ENCODE data around the gene SYNDIG1.

Gene SYNDIG1

DNA sequence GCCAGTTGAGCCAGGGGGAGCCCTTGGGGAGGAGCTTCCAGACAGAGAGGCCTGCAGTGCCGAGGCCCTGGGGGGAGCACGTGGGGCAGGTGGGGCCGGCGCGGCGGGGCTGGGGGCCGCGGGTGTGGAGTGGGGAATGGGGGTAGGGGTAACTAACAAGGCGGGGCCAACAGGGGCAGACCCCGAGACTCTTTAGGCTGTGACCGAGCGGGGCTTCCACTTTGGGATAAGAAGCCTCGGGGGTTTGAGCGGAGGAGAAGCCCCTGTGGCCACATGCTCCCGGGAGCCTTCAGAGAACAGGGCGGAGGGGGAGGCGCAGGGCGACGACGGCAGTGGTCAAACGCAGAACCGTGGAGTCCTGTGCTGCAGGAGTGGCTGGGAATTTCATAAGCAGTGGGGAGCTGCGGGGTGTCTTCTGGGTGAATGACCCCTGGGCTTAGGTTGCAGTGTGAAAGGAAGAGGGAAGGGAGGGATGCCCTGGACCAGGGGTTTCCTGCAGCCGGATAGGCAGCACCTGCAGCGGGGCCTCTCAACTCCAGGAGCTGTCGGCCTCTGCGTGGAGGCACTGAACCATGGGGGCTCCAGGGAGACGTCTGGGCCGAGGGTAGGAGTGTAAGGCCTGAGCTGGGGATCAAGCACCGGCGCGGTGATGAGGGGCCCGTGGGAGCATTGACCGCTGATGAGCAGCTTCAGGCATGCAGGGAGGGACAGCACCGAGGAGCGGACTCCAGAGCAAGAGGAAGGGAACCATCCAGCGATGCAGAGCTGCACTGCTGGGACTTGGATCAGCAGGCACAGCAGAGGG is 121.0 kb downstream of the SYNDIG1 start:
- DNase-seq (no peak), ATAC-seq (replicated peaks) (no peak)
- no peak overlapping the region for H3K4me3 Mint-ChIP-seq
- H3K27me3 Mint-ChIP-seq, result peaks cover 15 to 53% of the 10 kb centered on the region in 2 donors
- no peak overlapping the region for H3K27ac Mint-ChIP-seq
- H3K36me3 Mint-ChIP-seq (ENCODE audit: insufficient read depth), result no peaks in the 10 kb centered on the region
- no peaks in the 10 kb centered on the region for H3K4me1 Mint-ChIP-seq (ENCODE audit: low read depth in 2 of 2)
- no peaks in the 10 kb centered on the region for H3K9me3 Mint-ChIP-seq

DNA sequence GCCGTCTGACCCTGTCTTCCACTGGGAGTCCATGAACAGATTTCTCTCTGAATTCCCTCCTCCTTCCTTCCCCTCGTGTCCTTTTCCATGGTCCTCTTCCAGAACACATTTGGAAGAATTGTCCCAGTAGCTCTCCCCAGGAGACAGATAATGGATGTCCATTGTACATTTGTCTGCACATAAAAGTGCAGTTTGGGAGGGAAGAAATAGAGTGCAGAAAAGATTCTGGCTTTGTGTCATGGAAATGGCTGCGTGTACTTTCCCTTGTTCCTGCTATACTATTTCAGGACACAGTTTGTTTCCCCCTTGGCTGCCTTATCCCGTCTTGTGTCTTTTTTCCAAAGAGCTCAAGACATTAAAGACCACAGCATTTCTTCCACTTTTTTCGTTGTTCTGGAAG is 127.6 kb downstream of the SYNDIG1 start:
- H3K27me3 Mint-ChIP-seq, result peaks cover 27 to 40% of the 10 kb centered on the region in 2 donors
- no peak overlapping the region for H3K27ac Mint-ChIP-seq
- no peaks in the 10 kb centered on the region for H3K4me1 Mint-ChIP-seq (ENCODE audit: low read depth in 2 of 2)
- H3K36me3 Mint-ChIP-seq (ENCODE audit: insufficient read depth), result no peaks in the 10 kb centered on the region
- no peak overlapping the region for H3K4me3 Mint-ChIP-seq
- peaks cover 0 to 2% of the 10 kb centered on the region in 2 donors for H3K9me3 Mint-ChIP-seq
- ATAC-seq (replicated peaks) (no peak), DNase-seq (no peak)

DNA sequence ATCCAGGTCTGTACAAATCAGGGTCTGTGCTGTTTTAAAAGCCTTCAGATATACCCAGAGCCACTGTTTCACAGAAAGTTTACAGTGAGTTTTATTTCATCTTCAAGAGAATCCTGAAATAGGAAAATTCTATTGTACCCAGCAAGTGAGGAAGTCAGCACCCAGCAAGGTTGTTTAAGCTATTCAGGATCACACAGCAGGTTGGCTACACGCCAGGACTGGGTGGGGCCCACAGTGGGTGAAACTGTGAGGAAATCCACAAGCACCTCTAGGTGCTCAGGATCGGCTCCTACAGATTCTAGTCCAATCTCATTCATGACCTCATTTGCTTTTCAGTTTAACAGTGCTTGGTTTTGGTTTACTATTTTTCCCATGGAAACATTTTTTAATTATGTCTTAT is 128.9 kb downstream of the SYNDIG1 start:
- Mint-ChIP-seq H3K27ac (no peak overlapping the region), H3K4me3 (no peak overlapping the region), H3K4me1 (ENCODE audit: low read depth in 2 of 2) (no peaks in the 10 kb centered on the region), H3K27me3 (peaks cover 32 to 39% of the 10 kb centered on the region in 2 donors), H3K9me3 (peaks cover 0 to 4% of the 10 kb centered on the region in 2 donors), H3K36me3 (ENCODE audit: insufficient read depth) (no peaks in the 10 kb centered on the region)
- DNase-seq (no peak), ATAC-seq (replicated peaks) (no peak)

DNA sequence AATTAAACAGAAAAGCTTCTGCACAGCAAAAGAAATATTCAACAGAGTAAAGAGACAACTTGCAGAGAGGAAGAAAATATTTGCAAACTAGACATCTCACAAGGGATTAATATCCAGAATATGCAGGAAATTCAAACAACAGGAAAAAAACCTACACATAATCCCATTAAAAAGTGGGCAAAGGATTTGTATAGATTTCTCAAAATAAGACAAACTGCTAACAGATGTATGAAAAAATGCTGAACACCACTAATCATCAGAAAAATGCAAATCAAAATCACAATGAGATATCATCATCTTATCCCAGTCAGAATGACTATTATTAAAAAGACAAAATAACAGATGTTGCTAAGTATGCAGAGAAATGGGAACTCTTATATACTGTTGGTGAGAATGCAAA is 129.6 kb downstream of the SYNDIG1 start:
- peaks cover 34 to 43% of the 10 kb centered on the region in 2 donors for H3K27me3 Mint-ChIP-seq
- H3K27ac Mint-ChIP-seq, result no peak overlapping the region
- H3K9me3 Mint-ChIP-seq, result peaks cover 0 to 4% of the 10 kb centered on the region in 2 donors
- ATAC-seq (replicated peaks), result no peak
- DNase-seq, result no peak
- no peaks in the 10 kb centered on the region for H3K36me3 Mint-ChIP-seq (ENCODE audit: insufficient read depth)
- no peaks in the 10 kb centered on the region for H3K4me1 Mint-ChIP-seq (ENCODE audit: low read depth in 2 of 2)
- no peak overlapping the region for H3K4me3 Mint-ChIP-seq

DNA sequence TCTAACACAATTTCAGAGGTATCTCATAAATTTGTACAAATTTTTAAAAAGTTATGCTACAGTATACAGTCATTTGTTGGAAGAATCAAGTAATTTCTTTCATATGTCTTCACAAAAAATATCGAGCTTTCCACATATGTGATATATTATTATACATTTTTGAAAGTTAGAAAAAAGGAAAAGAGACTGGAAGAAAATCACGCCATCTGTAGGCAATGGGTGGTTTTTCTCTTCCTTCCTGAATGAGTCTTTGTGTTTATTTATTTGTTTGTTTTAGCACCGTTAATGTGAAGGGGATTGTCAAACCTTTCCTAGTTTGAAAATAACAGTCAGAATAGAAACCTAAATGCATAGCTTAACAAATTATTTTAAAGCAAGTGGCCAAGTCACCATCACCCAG is 130.6 kb downstream of the SYNDIG1 start:
- Mint-ChIP-seq H3K4me1 (ENCODE audit: low read depth in 2 of 2) (no peaks in the 10 kb centered on the region), H3K27ac (no peak overlapping the region), H3K27me3 (peaks cover 34 to 50% of the 10 kb centered on the region in 2 donors), H3K9me3 (peaks cover 0 to 4% of the 10 kb centered on the region in 2 donors), H3K4me3 (no peak overlapping the region), H3K36me3 (ENCODE audit: insufficient read depth) (no peaks in the 10 kb centered on the region)
- no peak for DNase-seq
- no peak for ATAC-seq (replicated peaks)

DNA sequence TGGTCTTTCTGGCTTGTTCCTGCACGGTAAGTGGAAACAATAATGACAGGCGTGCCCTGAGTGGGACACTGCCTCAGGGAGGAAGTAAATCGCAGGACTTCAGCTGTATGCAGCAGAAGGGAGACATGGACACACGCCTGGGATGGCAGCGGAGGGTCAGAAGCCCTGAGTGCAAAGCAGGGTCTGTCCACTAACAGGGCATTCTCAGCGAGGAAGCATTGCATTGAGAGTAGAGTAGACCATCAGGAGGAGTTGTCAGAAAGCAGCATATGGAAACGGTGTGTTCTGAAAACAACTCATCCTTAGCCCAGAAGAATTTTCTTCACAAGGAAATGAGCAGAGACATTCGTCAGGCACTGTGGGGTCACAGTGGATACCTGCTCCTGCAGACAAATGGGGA is 134.0 kb downstream of the SYNDIG1 start:
- Mint-ChIP-seq H3K36me3 (ENCODE audit: insufficient read depth) (no peaks in the 10 kb centered on the region), H3K27me3 (peaks cover 18 to 41% of the 10 kb centered on the region in 2 donors), H3K27ac (no peak overlapping the region), H3K4me1 (ENCODE audit: low read depth in 2 of 2) (no peaks in the 10 kb centered on the region), H3K4me3 (no peak overlapping the region), H3K9me3 (peaks cover 0 to 4% of the 10 kb centered on the region in 2 donors)
- no peak for ATAC-seq (replicated peaks)
- DNase-seq, result no peak

DNA sequence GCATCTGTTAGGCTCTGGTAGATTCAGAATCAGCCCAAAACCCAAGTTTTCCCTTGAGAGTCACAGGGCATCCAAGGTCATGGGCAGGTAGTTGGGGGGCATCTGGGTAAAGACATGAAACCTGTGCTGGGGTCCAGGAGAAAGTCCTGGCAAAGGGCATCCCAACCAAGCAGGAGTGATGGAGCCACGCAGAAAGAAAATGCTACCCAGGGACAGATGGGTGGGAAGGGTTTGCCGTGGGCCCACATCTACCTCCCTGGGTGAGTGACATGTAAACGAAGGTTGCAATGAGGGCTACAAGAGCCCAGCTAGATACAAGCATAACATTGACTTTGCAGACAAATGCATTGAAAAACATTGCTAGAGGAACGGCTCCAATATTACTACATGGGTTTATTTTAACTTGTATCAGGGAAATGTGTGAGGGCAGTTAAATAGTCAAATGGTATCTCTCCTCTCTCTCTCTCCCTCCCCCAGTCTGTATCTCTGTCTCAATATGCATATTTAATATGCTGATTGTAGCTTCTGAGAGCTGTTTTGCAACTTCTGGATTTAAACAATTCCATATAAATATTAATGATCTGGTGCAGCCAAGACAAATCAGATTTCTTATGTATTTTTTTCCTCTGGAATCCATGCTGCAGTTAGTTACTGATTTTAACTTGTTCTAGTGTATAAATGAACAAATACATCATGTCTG is 135.7 kb downstream of the SYNDIG1 start:
- peaks cover 0 to 2% of the 10 kb centered on the region in 2 donors for H3K9me3 Mint-ChIP-seq
- H3K4me3 Mint-ChIP-seq, result no peak overlapping the region
- ATAC-seq (replicated peaks) (no peak), DNase-seq (no peak)
- H3K4me1 Mint-ChIP-seq (ENCODE audit: low read depth in 2 of 2), result no peaks in the 10 kb centered on the region
- peaks cover 12 to 49% of the 10 kb centered on the region in 2 donors for H3K27me3 Mint-ChIP-seq
- H3K27ac Mint-ChIP-seq, result no peak overlapping the region
- no peaks in the 10 kb centered on the region for H3K36me3 Mint-ChIP-seq (ENCODE audit: insufficient read depth)

DNA sequence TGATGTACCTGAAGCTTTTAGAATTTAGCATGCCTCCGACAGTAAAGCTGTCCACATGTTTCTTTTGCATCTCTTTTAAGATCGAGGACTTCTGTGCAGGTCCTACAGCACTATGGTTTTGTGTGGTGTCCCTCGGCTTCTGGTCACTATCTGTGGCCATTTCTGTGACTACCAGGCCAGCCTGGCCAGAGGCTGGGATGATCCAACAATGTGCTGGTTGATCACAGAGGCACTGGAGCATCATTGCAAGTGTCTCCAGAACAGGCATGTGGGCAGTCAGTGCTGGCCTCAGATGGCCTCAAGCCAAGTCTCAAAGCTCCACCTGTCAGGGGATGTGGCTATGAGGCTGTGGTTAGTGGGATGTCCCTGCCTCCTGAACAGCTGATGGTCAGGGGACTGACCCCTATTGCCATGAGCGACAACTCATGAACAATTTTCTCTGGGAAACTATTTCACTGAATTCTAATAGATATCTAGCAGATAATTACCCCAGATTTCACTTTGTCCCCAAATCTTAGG is 136.6 kb downstream of the SYNDIG1 start:
- H3K9me3 Mint-ChIP-seq, result peaks cover 0 to 2% of the 10 kb centered on the region in 2 donors
- H3K4me1 Mint-ChIP-seq (ENCODE audit: low read depth in 2 of 2), result no peaks in the 10 kb centered on the region
- H3K27me3 Mint-ChIP-seq, result peaks cover 12 to 53% of the 10 kb centered on the region in 2 donors
- H3K4me3 Mint-ChIP-seq, result no peak overlapping the region
- DNase-seq (no peak), ATAC-seq (replicated peaks) (no peak)
- H3K27ac Mint-ChIP-seq, result no peak overlapping the region
- H3K36me3 Mint-ChIP-seq (ENCODE audit: insufficient read depth), result no peaks in the 10 kb centered on the region

DNA sequence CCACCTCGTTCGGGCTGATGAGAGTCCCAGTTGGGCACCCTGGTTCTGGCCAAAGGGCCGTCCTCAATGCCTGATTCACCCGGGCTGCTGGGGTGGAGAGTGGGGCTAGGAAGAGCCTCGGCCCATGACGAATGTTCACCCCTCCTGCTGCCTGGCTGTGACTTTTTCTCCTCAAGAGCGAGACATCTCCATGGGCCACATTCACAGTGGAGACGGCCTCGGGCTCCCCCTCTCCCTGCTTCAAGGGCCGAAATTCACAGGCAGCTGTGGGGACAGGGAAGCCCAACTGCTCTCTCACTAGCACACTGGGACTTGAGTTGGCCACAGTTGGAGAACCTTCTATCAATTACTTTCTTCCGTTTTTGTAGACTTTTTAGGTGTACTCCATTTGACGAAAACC is 138.0 kb downstream of the SYNDIG1 start:
- H3K36me3 Mint-ChIP-seq (ENCODE audit: insufficient read depth), result peaks cover 2% of the 10 kb centered on the region
- no peak for ATAC-seq (replicated peaks)
- H3K27me3 Mint-ChIP-seq, result peaks cover 22 to 68% of the 10 kb centered on the region in 2 donors
- no peak for DNase-seq
- H3K4me1 Mint-ChIP-seq (ENCODE audit: low read depth in 2 of 2), result no peaks in the 10 kb centered on the region
- no peak overlapping the region for H3K4me3 Mint-ChIP-seq
- peaks cover 0 to under 1% of the 10 kb centered on the region in 2 donors for H3K9me3 Mint-ChIP-seq
- H3K27ac Mint-ChIP-seq, result no peak overlapping the region

DNA sequence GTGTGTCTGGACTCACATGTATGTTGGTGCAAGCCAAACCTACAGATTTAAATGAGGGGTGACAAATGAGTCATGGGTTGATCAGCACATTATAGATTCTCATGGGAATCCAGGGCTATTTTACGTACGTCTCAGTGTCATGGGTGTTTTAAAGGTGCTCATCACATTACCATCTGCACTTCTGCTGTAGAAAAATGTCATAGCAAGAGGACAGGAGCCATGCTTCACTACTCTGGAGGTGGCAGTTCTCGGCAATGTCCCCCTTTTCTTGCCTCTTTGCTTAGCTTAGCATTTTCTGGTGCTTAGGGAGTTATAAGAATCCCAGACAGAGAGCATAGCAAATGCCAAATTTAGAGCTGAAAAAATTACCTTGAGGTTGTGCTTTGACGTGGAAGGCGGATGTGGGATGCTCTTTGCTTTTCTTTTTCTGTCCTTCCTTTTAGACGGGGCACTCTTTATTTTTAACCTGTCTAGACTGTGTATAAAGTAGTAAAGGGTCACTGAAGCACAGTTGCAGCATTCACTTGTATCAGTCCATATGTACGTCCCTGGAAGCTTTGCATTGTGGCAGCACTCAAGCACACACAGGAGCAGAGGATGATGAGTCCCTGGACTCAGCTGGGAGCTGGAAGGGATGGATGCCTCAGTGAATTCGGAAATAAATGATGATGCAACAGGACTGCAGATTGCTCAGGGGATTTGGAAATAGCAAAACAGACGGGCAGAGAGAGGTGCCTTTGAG is 139.7 kb downstream of the SYNDIG1 start:
- peaks cover 23 to 73% of the 10 kb centered on the region in 2 donors for H3K27me3 Mint-ChIP-seq
- ATAC-seq (replicated peaks) (no peak), DNase-seq (no peak)
- no peak overlapping the region for H3K27ac Mint-ChIP-seq
- no peaks in the 10 kb centered on the region for H3K4me1 Mint-ChIP-seq (ENCODE audit: low read depth in 2 of 2)
- H3K36me3 Mint-ChIP-seq (ENCODE audit: insufficient read depth), result peaks cover 2% of the 10 kb centered on the region
- H3K9me3 Mint-ChIP-seq, result no peaks in the 10 kb centered on the region
- H3K4me3 Mint-ChIP-seq, result no peak overlapping the region

DNA sequence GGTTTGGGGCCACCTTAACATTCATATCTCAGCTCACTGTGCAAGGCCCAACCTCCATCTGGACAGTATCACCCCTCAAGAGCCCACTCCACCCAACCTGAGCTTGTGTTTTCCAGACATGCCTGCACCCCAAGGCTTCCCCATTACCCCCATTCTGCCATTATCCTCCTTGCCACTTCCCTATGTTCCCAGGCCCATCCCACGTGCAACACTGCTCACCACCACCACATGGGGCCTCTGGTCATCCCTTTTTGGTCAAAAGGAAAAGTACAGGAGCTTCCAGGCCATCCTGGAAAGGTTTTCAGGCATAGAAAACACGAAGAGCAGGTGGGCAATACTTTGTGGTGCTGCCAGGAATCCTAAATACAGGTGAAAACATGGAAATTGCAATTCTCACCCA is 140.3 kb downstream of the SYNDIG1 start:
- DNase-seq, result no peak
- no peak for ATAC-seq (replicated peaks)

DNA sequence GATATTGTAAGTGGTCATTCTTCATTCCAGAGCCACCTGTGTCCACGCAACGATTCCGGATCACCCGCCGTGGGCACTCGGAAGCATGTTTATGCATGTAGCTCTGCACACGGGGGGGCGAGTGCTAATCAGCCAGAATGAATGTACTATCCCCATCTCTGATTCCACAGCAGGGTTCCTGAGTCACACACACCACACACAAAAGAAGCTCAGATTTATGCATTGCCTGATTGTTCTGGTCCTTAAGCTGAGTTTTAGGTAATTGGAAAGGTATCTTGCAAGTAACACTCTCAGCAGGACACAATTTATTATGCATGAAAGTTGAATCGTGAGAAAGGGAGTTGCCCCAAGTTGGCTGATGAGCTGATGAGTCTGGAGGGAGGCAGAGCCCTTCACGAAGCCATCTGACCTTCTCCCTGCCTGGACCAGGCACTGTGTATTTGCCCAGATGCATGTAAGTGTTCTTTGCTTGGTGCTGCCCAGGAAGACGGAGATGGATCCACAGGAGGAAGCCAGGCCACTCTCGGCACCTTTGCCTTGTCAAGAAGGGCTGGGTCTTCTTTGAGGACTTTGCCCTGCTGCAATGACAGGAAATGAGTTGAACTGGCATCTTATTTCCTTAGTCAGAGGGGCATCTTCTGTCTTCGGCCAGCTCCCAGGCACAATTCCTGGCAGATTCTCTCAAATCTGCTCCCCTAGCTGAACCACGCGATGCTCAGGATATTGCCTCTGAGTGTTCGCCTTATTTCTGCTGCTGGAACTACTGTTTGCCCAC is 141.1 kb downstream of the SYNDIG1 start:
- no peak for DNase-seq
- no peaks in the 10 kb centered on the region for H3K4me1 Mint-ChIP-seq (ENCODE audit: low read depth in 2 of 2)
- peaks cover 2% of the 10 kb centered on the region for H3K36me3 Mint-ChIP-seq (ENCODE audit: insufficient read depth)
- ATAC-seq (replicated peaks), result no peak
- H3K9me3 Mint-ChIP-seq, result no peaks in the 10 kb centered on the region
- H3K4me3 Mint-ChIP-seq, result no peak overlapping the region
- H3K27me3 Mint-ChIP-seq, result peaks cover 23 to 60% of the 10 kb centered on the region in 2 donors
- no peak overlapping the region for H3K27ac Mint-ChIP-seq

More for the DNA sequence above, 140.3 kb downstream of the SYNDIG1 start:
- no peak overlapping the region for H3K4me3 Mint-ChIP-seq
- no peak overlapping the region for H3K27ac Mint-ChIP-seq
- H3K36me3 Mint-ChIP-seq (ENCODE audit: insufficient read depth), result peaks cover 2% of the 10 kb centered on the region
- H3K27me3 Mint-ChIP-seq, result peaks cover 23 to 68% of the 10 kb centered on the region in 2 donors
- no peaks in the 10 kb centered on the region for H3K9me3 Mint-ChIP-seq
- H3K4me1 Mint-ChIP-seq (ENCODE audit: low read depth in 2 of 2), result no peaks in the 10 kb centered on the region

All from effector memory CD8-positive, alpha-beta T cell (primary cell).